Fibroblast of mammary gland (primary cell): ENCODE measurements around the gene SORCS2.

Source experiments
- DNase-seq: peaks from one replicate; pipeline ENCODE4 v3.0.0-alpha.2; 2010; ENCODE audit warnings: low read depth
- H3K4me3 ChIP-seq: 2 replicates; pipeline ENCODE4 v1.5.1; 2011; ENCODE audit warnings: low read depth, mild to moderate bottlenecking, low read length, moderate library complexity; ENCODE audit not compliant: control insufficient read depth
- TF ChIP-seq, protein P1 (sequence below): conservative IDR thresholded peaks from 2 replicates; pipeline ENCODE4 v1.5.1; 2011; ENCODE audit warnings: low read depth, low read length, inconsistent platforms; ENCODE audit not compliant: control insufficient read depth, insufficient read depth

SORCS2 gene

DNA sequence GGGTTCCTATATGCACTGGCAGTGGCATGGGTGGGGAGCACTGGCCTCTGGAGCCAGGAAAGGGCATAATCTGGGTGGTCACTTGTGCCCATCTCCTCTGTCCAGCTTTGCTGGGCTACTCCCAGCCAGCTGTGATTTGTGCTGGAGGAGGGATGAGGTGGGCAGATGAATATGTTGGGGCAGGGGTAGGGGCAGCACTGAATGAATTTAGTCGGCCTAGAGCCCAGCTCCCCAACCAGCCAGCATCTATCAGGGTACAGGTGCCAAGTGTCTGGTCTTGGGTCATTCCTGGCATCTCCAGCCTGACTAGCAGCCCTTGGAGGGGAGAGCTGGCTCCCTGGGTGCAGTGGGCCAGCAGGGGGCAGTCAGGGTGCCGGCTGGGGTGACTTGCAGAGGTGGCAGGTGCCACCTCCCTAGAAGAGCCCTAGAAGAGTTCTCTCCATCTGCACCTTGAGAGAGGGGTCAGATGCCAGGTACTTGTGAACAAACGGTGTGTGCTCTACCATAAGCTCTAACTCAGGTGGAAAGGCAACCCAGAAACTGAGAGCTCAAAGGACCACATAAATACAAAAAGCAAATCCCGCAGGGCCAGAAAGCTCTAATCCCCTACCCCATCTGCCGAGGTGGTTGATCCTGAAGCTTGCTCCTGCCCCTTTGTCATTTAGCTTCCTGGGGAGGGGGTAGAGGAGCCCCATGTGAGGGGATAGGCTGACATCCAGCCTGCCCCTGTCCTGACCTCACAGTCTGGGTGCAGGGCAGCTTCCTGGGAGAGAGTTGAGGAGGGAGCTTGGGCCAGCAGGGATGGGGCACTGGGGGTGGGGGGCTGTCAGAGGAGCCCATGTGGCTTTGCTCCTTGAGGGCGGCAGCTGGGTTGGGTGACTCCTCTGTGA, 2.2 kb downstream of the SORCS2 start:
- peak; percentile 31 for DNase-seq
- no peak overlapping the region for H3K4me3 ChIP-seq
- TF ChIP-seq, protein P1, sequence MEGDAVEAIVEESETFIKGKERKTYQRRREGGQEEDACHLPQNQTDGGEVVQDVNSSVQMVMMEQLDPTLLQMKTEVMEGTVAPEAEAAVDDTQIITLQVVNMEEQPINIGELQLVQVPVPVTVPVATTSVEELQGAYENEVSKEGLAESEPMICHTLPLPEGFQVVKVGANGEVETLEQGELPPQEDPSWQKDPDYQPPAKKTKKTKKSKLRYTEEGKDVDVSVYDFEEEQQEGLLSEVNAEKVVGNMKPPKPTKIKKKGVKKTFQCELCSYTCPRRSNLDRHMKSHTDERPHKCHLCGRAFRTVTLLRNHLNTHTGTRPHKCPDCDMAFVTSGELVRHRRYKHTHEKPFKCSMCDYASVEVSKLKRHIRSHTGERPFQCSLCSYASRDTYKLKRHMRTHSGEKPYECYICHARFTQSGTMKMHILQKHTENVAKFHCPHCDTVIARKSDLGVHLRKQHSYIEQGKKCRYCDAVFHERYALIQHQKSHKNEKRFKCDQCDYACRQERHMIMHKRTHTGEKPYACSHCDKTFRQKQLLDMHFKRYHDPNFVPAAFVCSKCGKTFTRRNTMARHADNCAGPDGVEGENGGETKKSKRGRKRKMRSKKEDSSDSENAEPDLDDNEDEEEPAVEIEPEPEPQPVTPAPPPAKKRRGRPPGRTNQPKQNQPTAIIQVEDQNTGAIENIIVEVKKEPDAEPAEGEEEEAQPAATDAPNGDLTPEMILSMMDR = peak; percentile 42

DNA sequence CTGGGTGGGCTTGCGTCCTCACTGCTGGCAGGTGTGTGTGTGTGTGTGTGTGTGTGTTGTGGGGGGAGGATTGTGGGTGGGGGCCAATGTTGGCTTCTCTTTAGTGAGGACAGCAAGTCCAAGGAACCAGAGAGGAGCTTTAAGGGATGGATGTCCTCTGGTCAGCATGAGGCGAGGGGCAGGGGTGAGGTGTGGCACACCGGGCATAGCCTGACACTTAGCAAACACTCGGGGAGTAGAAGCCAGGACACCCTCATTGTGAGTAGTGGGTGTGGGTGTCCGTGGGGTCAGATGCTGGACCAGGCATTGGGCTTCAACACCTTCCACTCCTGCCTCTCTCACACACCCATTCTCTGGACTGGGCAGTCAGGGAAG, 2.8 kb downstream of the SORCS2 start:
- H3K4me3 ChIP-seq = no peak overlapping the region
- TF ChIP-seq, protein P1 = no peak
- DNase-seq = no peak

DNA sequence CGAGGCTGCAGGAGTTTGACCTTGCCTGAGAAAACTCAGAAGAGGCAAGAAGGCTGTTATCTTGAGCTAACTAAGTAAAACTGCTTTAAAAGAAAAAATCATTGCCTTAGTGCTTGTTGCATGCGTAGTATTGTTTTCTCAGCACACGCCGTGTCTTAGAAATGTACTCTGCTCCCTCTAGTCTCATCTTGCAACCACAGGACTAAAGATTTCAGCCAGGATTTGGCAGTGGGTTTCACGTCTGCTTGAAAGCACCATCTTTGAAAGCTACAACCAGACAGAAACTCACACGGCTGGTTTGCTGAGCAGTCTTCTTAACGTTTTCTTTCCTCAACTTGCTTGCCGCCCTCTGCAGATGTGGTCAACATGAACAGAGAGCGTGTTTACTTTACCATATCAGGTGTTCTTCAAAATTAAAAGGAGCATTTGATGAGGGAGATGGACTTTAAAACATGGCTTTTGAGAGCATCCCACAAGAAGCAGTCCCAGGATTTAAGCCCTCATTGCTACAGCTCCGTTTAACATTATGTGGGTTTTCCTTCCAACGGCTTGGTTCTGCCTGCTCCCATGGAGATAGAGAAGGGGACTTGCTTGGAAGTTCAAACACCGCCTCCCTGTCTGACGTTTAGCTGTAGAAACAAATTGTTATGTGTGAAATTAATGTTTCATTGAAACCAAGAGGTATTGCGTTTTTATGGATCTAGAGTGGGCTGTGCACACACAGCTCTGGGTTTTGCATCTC, 3.4 kb downstream of the SORCS2 start:
- DNase-seq = peak; percentile 55
- no peak overlapping the region for H3K4me3 ChIP-seq
- TF ChIP-seq, protein P1 = no peak

DNA sequence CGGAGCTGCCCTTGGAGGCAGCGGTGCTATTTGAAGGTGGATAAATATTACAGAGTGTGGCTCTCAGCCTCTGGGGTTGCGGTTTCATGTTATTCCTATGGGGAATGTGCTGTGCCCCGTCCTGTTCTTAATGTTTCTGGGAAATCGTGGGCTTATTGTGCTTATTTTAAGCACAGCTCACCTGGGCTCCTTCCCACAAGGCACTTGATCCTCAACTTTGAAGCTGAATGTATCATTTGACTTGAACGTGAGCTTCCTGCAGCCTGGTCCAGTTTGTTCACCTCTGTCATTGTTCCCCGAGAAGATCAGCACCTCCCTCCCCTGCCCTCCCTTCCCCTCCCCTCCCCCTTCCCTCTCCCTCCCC, 3.9 kb downstream of the SORCS2 start:
- DNase-seq = no peak
- TF ChIP-seq, protein P1 = no peak
- no peak overlapping the region for H3K4me3 ChIP-seq

DNA sequence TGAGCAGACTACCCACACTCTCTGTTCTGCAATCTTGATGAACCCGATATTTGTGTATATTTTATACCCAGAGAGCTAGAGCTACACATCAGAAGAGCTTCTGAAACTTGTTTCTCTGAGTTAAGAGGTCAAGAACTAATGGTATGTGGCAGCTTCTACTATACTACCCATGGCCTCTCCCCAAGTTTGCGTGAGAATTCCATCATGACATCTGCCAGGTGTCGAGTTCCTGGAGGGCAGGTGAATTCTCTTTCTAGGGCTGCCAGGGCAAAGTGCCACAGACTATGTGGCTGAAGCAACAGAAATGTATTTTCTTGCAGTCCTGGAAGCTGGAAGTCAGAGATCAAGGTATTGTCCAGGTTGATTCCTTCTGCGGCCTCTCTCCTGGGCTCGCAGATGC, 4.4 kb downstream of the SORCS2 start:
- DNase-seq = no peak
- no peak overlapping the region for H3K4me3 ChIP-seq
- TF ChIP-seq, protein P1 = no peak

DNA sequence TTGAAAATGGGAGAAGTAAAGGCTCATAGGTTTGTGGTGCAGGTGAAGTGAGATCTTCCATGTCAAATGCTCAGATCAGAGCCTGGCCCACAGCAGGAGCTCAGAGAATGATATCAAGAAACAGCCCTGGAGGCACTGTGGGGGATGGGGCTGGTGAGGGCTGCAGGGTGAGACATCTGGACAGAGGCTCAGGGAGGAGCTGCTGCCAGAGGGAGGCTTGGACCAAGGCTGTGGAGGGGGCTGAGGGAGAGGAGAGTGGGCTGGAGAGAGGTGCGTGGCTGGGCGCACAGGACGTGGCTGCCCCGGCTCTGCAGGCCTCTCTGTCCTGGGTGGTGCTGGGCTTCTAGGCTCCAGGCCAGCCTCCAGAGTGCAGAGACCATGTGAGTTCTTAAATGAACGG, 5.6 kb downstream of the SORCS2 start:
- no peak overlapping the region for H3K4me3 ChIP-seq
- DNase-seq = no peak
- TF ChIP-seq, protein P1 = no peak
